WTC11 (cell line): ENCODE data around the gene ALOXE3. TPM values are rescaled to one million over a fixed set of nuclear protein-coding genes. Genes with fewer than 3 reads are reported as not detected.

Experiments used
- ELF4 ChIP-seq: sonication (generic); formaldehyde crosslinking; IDR thresholded peaks from 2 replicates; pipeline ENCODE4 v1.8.1; 2022; ENCODE audit warnings: low read depth, mild to moderate bottlenecking, moderate library complexity, missing genetic modification reagents
- FOXP1 ChIP-seq: sonication (generic); formaldehyde crosslinking; IDR thresholded peaks from 2 replicates; pipeline ENCODE4 v1.8.0; 2022; ENCODE audit warnings: missing genetic modification reagents, mild to moderate bottlenecking, moderate library complexity, borderline replicate concordance
- KAT7 ChIP-seq: sonication (generic); formaldehyde crosslinking; IDR thresholded peaks from 2 replicates; pipeline ENCODE4 v1.8.1; 2023; ENCODE audit warnings: missing genetic modification reagents, mild to moderate bottlenecking, borderline replicate concordance
- NFATC4 ChIP-seq: fragments of 250-450 bp; sonication (Bioruptor Pico); IDR thresholded peaks from 2 replicates; pipeline ENCODE4 v1.9.0; 2021; ENCODE audit warnings: mild to moderate bottlenecking
- NFE2L1 ChIP-seq: sonication (generic); formaldehyde crosslinking; IDR thresholded peaks from 2 replicates; pipeline ENCODE4 v1.8.1; 2023; ENCODE audit warnings: missing genetic modification reagents
- NR1H2 ChIP-seq: sonication (generic); formaldehyde crosslinking; IDR thresholded peaks from 2 replicates; pipeline ENCODE4 v1.9.0; 2021; ENCODE audit warnings: mild to moderate bottlenecking, moderate library complexity, missing genetic modification reagents
- NR2C2 ChIP-seq: sonication (generic); formaldehyde crosslinking; IDR thresholded peaks from 2 replicates; pipeline ENCODE4 v1.8.0; 2022; ENCODE audit warnings: mild to moderate bottlenecking, missing genetic modification reagents
- PRRX2 ChIP-seq: fragments of 250-450 bp; sonication (Bioruptor Pico); IDR thresholded peaks from 2 replicates; pipeline ENCODE4 v1.8.0; 2021; ENCODE audit warnings: mild to moderate bottlenecking
- TEAD4 ChIP-seq: sonication (generic); formaldehyde crosslinking; IDR thresholded peaks from 2 replicates; pipeline ENCODE4 v1.8.0; 2022; ENCODE audit warnings: mild to moderate bottlenecking, missing genetic modification reagents
- USF1 ChIP-seq: sonication (generic); formaldehyde crosslinking; IDR thresholded peaks from 2 replicates; pipeline ENCODE4 v1.8.0; 2022; ENCODE audit warnings: mild to moderate bottlenecking, missing genetic modification reagents
- USF2 ChIP-seq: sonication (generic); formaldehyde crosslinking; IDR thresholded peaks from 2 replicates; pipeline ENCODE4 v1.8.1; 2023; ENCODE audit warnings: mild to moderate bottlenecking, missing genetic modification reagents, moderate library complexity
- ZMAT4 ChIP-seq: fragments of 250-450 bp; sonication (Bioruptor Pico); IDR thresholded peaks from 2 replicates; pipeline ENCODE4 v1.9.0; 2021; ENCODE audit warnings: mild to moderate bottlenecking
- ZNF232 ChIP-seq: sonication (generic); formaldehyde crosslinking; IDR thresholded peaks from 2 replicates; pipeline ENCODE4 v1.8.0; 2022; ENCODE audit warnings: mild to moderate bottlenecking, missing genetic modification reagents
- ZNF416 ChIP-seq: fragments of 250-450 bp; sonication (Bioruptor Pico); IDR thresholded peaks from 2 replicates; pipeline ENCODE4 v1.9.0; 2021; ENCODE audit warnings: mild to moderate bottlenecking, inconsistent platforms
- ZNF425 ChIP-seq: fragments of 250-450 bp; sonication (Bioruptor Pico); conservative IDR thresholded peaks from 2 replicates; pipeline ENCODE4 v1.9.0; 2021; ENCODE audit warnings: mild to moderate bottlenecking
- ZNF671 ChIP-seq: fragments of 250-450 bp; sonication (Bioruptor Pico); IDR thresholded peaks from 2 replicates; pipeline ENCODE4 v1.8.0; 2021; ENCODE audit warnings: mild to moderate bottlenecking
- ZSCAN18 ChIP-seq: fragments of 250-450 bp; sonication (Bioruptor Pico); IDR thresholded peaks from 2 replicates; pipeline ENCODE4 v2.1.2; 2022; ENCODE audit warnings: mild to moderate bottlenecking, moderate library complexity
- total RNA-seq: library from RNA; stranded (reverse); gene quantifications from 3 replicates; pipeline ENCODE4 v1.2.3, GENCODE V29; 2021
- TF ChIP-seq, protein P1 (sequence below): fragments of 250-450 bp; sonication (Bioruptor Pico); IDR thresholded peaks from 2 replicates; pipeline ENCODE4 v1.9.0; 2021; ENCODE audit warnings: mild to moderate bottlenecking
- TF ChIP-seq, protein P2 (sequence below): fragments of 200-600 bp; IDR thresholded peaks from 2 replicates; pipeline ENCODE4 v1.8.0; 2022; ENCODE audit warnings: antibody characterized with exemption
- TF ChIP-seq, protein P3 (sequence below): sonication (generic); formaldehyde crosslinking; IDR thresholded peaks from 2 replicates; pipeline ENCODE4 v1.8.0; 2023; ENCODE audit warnings: missing genetic modification reagents
- TF ChIP-seq, protein P4 (sequence below): sonication (generic); formaldehyde crosslinking; IDR thresholded peaks from 2 replicates; pipeline ENCODE4 v1.8.1; 2023; ENCODE audit warnings: mild to moderate bottlenecking, missing genetic modification reagents, borderline replicate concordance
- TF ChIP-seq, protein P5 (sequence below): sonication (generic); formaldehyde crosslinking; IDR thresholded peaks from 2 replicates; pipeline ENCODE4 v1.8.1; 2023; ENCODE audit warnings: mild to moderate bottlenecking, missing genetic modification reagents, moderate library complexity

Gene ALOXE3
- total RNA-seq, 1 experiment from 2014 or later = 0.81 TPM

DNA sequence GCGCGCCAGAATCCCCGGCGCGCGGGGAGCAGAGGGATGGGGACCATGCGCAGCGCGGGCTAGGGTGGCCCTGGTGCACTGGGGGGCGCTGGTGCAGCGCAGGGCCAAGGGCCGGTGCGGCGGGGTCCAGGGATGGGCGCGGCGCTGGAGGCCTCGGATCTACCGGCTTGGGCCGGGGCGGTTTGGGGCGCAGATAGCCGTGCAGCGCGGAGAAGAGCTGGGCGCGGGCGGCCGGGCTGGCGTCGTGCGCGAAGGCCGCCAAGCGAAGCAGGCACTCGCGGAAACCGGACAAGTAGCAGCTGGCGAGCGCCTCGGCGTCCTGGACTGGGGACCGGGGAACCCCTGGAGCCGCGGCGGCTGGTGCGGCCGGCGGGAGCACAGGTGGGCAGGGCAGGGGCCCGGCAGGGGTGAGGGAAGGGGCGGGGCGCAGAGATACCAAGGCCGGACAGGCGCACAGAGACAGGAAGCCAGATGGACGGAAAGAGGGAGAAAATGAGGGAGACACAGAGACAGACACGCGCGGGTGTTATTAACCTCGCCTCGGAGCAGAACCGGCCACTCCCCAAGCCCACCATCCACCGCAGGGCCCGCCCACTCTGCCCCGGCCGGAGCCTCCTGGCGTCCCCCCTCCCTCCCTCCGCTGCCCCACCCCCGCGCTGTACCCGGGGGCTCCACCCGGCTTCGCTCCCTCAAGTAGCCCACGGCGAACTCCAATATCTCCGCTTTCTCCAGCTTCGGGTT, 3.5 kb upstream of the ALOXE3 start (continued):
- TF ChIP-seq, protein P1, sequence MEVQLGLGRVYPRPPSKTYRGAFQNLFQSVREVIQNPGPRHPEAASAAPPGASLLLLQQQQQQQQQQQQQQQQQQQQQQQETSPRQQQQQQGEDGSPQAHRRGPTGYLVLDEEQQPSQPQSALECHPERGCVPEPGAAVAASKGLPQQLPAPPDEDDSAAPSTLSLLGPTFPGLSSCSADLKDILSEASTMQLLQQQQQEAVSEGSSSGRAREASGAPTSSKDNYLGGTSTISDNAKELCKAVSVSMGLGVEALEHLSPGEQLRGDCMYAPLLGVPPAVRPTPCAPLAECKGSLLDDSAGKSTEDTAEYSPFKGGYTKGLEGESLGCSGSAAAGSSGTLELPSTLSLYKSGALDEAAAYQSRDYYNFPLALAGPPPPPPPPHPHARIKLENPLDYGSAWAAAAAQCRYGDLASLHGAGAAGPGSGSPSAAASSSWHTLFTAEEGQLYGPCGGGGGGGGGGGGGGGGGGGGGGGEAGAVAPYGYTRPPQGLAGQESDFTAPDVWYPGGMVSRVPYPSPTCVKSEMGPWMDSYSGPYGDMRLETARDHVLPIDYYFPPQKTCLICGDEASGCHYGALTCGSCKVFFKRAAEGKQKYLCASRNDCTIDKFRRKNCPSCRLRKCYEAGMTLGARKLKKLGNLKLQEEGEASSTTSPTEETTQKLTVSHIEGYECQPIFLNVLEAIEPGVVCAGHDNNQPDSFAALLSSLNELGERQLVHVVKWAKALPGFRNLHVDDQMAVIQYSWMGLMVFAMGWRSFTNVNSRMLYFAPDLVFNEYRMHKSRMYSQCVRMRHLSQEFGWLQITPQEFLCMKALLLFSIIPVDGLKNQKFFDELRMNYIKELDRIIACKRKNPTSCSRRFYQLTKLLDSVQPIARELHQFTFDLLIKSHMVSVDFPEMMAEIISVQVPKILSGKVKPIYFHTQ (CRISPR knock-in tag) = no peak
- TF ChIP-seq ZMAT4 (CRISPR knock-in tag) = no peak
- 0 out of 2 replicates have a peak, but pooled peaks have one; percentile 58 for TF ChIP-seq KAT7 (CRISPR knock-in tag)
- TF ChIP-seq ELF4 (CRISPR knock-in tag) = no peak
- TF ChIP-seq ZNF671 (CRISPR knock-in tag) = no peak
- TF ChIP-seq, protein P2, sequence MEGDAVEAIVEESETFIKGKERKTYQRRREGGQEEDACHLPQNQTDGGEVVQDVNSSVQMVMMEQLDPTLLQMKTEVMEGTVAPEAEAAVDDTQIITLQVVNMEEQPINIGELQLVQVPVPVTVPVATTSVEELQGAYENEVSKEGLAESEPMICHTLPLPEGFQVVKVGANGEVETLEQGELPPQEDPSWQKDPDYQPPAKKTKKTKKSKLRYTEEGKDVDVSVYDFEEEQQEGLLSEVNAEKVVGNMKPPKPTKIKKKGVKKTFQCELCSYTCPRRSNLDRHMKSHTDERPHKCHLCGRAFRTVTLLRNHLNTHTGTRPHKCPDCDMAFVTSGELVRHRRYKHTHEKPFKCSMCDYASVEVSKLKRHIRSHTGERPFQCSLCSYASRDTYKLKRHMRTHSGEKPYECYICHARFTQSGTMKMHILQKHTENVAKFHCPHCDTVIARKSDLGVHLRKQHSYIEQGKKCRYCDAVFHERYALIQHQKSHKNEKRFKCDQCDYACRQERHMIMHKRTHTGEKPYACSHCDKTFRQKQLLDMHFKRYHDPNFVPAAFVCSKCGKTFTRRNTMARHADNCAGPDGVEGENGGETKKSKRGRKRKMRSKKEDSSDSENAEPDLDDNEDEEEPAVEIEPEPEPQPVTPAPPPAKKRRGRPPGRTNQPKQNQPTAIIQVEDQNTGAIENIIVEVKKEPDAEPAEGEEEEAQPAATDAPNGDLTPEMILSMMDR = no peak; the same call in 1 of the 2 replicates
- TF ChIP-seq NFE2L1 (CRISPR knock-in tag) = no peak
- no peak for TF ChIP-seq ZNF425 (CRISPR knock-in tag)
- TF ChIP-seq NR1H2 (CRISPR knock-in tag) = no peak
- TF ChIP-seq, protein P3, sequence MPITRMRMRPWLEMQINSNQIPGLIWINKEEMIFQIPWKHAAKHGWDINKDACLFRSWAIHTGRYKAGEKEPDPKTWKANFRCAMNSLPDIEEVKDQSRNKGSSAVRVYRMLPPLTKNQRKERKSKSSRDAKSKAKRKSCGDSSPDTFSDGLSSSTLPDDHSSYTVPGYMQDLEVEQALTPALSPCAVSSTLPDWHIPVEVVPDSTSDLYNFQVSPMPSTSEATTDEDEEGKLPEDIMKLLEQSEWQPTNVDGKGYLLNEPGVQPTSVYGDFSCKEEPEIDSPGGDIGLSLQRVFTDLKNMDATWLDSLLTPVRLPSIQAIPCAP (CRISPR knock-in tag) = no peak
- no peak for TF ChIP-seq ZSCAN18 (CRISPR knock-in tag)
- TF ChIP-seq USF2 (CRISPR knock-in tag) = no peak
- TF ChIP-seq, protein P4, sequence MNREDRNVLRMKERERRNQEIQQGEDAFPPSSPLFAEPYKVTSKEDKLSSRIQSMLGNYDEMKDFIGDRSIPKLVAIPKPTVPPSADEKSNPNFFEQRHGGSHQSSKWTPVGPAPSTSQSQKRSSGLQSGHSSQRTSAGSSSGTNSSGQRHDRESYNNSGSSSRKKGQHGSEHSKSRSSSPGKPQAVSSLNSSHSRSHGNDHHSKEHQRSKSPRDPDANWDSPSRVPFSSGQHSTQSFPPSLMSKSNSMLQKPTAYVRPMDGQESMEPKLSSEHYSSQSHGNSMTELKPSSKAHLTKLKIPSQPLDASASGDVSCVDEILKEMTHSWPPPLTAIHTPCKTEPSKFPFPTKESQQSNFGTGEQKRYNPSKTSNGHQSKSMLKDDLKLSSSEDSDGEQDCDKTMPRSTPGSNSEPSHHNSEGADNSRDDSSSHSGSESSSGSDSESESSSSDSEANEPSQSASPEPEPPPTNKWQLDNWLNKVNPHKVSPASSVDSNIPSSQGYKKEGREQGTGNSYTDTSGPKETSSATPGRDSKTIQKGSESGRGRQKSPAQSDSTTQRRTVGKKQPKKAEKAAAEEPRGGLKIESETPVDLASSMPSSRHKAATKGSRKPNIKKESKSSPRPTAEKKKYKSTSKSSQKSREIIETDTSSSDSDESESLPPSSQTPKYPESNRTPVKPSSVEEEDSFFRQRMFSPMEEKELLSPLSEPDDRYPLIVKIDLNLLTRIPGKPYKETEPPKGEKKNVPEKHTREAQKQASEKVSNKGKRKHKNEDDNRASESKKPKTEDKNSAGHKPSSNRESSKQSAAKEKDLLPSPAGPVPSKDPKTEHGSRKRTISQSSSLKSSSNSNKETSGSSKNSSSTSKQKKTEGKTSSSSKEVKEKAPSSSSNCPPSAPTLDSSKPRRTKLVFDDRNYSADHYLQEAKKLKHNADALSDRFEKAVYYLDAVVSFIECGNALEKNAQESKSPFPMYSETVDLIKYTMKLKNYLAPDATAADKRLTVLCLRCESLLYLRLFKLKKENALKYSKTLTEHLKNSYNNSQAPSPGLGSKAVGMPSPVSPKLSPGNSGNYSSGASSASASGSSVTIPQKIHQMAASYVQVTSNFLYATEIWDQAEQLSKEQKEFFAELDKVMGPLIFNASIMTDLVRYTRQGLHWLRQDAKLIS (CRISPR knock-in tag) = no peak
- TF ChIP-seq TEAD4 = no peak
- TF ChIP-seq, protein P5, sequence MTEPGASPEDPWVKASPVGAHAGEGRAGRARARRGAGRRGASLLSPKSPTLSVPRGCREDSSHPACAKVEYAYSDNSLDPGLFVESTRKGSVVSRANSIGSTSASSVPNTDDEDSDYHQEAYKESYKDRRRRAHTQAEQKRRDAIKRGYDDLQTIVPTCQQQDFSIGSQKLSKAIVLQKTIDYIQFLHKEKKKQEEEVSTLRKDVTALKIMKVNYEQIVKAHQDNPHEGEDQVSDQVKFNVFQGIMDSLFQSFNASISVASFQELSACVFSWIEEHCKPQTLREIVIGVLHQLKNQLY (CRISPR knock-in tag) = no peak
- peak; percentile 36; the same call in 1 of the 2 replicates for TF ChIP-seq FOXP1 (CRISPR knock-in tag)
- TF ChIP-seq ZNF232 = no peak
- no peak for TF ChIP-seq PRRX2 (CRISPR knock-in tag)
- no peak for TF ChIP-seq USF1
- no peak for TF ChIP-seq NFATC4 (CRISPR knock-in tag)
- no peak for TF ChIP-seq NR2C2
- no peak for TF ChIP-seq ZNF416 (CRISPR knock-in tag)
